ENCODE measurements around the gene TSPYL4. TPM values are rescaled to one million over a fixed set of nuclear protein-coding genes. Genes with fewer than 3 reads are reported as not detected.

TSPYL4 gene
- total RNA-seq, 6 experiments from 2014 or later, result 40.8 to 52.5 (median 45.9) TPM

GRCh38 chr6:116253188-116253504, 729 bp downstream of the TSPYL4 start:
- H3K36me3 Mint-ChIP-seq (ENCODE audit: low read depth), result peaks cover 29% of the 10 kb centered on the region
- H3K4me3 Mint-ChIP-seq, result no peak overlapping the region
- H3K9me3 Mint-ChIP-seq, result no peaks in the 10 kb centered on the region; the same call in 1 of the 2 replicates
- TF ChIP-seq CTCF (IDR thresholded peaks at IDR 0.05), result no peak
- no peak for DNase-seq
- H3K27ac Mint-ChIP-seq, result no peak overlapping the region
- no peaks in the 10 kb centered on the region; the same call in 1 of the 2 replicates for H3K27me3 Mint-ChIP-seq (ENCODE audit: insufficient read depth)
- H3K4me1 Mint-ChIP-seq (ENCODE audit: low read depth), result peaks cover 12% of the 10 kb centered on the region

GRCh38 chr6:116251568-116252384, 2.1 kb downstream of the TSPYL4 start:
- no peak for TF ChIP-seq CTCF (IDR thresholded peaks at IDR 0.05)
- Mint-ChIP-seq H3K4me3 (no peak overlapping the region), H3K27me3 (ENCODE audit: insufficient read depth) (no peaks in the 10 kb centered on the region; the same call in 1 of the 2 replicates), H3K4me1 (ENCODE audit: low read depth) (peaks cover 25% of the 10 kb centered on the region), H3K9me3 (no peaks in the 10 kb centered on the region; the same call in 1 of the 2 replicates), H3K27ac (no peak overlapping the region; the same call in 1 of the 2 replicates), H3K36me3 (ENCODE audit: low read depth) (peaks cover 32% of the 10 kb centered on the region)
- DNase-seq, result peak; percentile 80

GRCh38 chr6:116248577-116248976, 5.3 kb downstream of the TSPYL4 start:
- Mint-ChIP-seq H3K4me1 (ENCODE audit: low read depth) (peaks cover 44% of the 10 kb centered on the region), H3K36me3 (ENCODE audit: low read depth) (peaks cover 32% of the 10 kb centered on the region), H3K27me3 (ENCODE audit: insufficient read depth) (no peaks in the 10 kb centered on the region; the same call in 1 of the 2 replicates), H3K27ac (peak overlapping the region; percentile 71), H3K9me3 (no peaks in the 10 kb centered on the region; the same call in 1 of the 2 replicates), H3K4me3 (no peak overlapping the region)
- no peak for TF ChIP-seq CTCF (IDR thresholded peaks at IDR 0.05)
- DNase-seq, result no peak

- H3K36me3 Mint-ChIP-seq (ENCODE audit: low read depth), result peaks cover 32% of the 10 kb centered on the region
- H3K27me3 Mint-ChIP-seq (ENCODE audit: insufficient read depth), result no peaks in the 10 kb centered on the region; the same call in 1 of the 2 replicates
- DNase-seq, result no peak
- H3K9me3 Mint-ChIP-seq, result no peaks in the 10 kb centered on the region; the same call in 1 of the 2 replicates
- no peak for TF ChIP-seq CTCF (IDR thresholded peaks at IDR 0.05)
- no peak overlapping the region for H3K4me3 Mint-ChIP-seq
- peaks cover 44% of the 10 kb centered on the region for H3K4me1 Mint-ChIP-seq (ENCODE audit: low read depth)
- H3K27ac Mint-ChIP-seq, result peak overlapping the region; percentile 88; the same call in 1 of the 2 replicates
Observed at GRCh38 chr6:116247285-116247684, 6.6 kb downstream of the TSPYL4 start.

- H3K27me3 Mint-ChIP-seq (ENCODE audit: insufficient read depth), result no peaks in the 10 kb centered on the region; the same call in 1 of the 2 replicates
- H3K4me1 Mint-ChIP-seq (ENCODE audit: low read depth), result peaks cover 44% of the 10 kb centered on the region
Observed at GRCh38 chr6:116246089-116246488, 7.8 kb downstream of the TSPYL4 start.

More at GRCh38 chr6:116246089-116246488, 7.8 kb downstream of the TSPYL4 start:
- Mint-ChIP-seq H3K27ac (peak overlapping the region; percentile 88), H3K36me3 (ENCODE audit: low read depth) (peaks cover 29% of the 10 kb centered on the region), H3K9me3 (no peaks in the 10 kb centered on the region), H3K4me3 (peak overlapping the region; percentile 72; the same call in 1 of the 2 replicates)
- peak; percentile 81 for DNase-seq
- TF ChIP-seq CTCF (IDR thresholded peaks at IDR 0.05), result no peak
